HG03135 (cell line): Measurements from ENCODE around the gene CUBN.
A peak's percentile ranks its signal among the peaks of the same experiment; 100 is the strongest.

Experiments
- ATAC-seq: cut with Tn5 transposase; IDR thresholded peaks from one replicate; pipeline ENCODE4 v1.9.1; 2021; ENCODE audit warnings: mild to moderate bottlenecking, moderate library complexity; ENCODE audit not compliant: unreplicated experiment

Gene CUBN

DNA sequence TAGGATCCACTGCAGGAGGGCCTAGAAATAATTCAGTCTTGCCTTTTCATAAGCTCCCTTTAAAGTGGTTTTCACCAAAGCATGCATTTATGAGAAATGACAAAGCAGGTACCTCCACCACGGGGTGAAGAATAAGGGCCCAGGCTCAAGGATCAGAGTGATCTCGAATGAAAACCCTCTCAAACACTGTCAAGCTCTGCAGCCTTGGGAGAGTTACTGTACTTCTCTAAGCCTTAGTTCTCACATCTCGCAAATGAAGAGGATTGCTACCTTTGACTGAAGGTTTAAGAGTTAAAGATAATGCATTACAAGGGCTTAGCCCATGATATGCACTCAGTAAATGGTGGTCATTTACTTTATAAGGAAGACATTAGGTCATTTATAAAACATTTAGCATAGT, 81.7 kb downstream of the CUBN start:
- ATAC-seq, result no peak

DNA sequence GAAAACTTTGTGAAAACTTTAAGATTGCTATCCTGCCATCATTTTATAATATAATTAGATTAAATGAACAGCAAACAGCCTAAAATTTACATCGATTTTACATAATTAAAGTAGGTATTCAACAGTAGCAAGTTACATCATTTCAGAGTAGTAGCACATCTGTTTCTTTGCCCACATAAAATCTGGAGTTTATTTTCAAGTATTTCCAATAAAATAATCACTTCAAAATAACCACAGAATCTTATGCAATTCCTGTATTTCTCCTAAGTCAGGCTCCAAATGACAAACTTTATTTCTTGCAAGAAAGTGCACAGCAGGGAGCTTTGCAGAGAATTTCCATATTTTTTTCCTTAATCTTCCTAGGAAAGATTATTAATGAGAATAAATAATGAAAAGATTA, 82.6 kb downstream of the CUBN start:
- no peak for ATAC-seq

- ATAC-seq, result no peak
Observed at GRCh38 chr10:17043586-17043985, 86.0 kb downstream of the CUBN start.

GRCh38 chr10:17041626-17042520, 87.7 kb downstream of the CUBN start:
- ATAC-seq, result no peak

DNA sequence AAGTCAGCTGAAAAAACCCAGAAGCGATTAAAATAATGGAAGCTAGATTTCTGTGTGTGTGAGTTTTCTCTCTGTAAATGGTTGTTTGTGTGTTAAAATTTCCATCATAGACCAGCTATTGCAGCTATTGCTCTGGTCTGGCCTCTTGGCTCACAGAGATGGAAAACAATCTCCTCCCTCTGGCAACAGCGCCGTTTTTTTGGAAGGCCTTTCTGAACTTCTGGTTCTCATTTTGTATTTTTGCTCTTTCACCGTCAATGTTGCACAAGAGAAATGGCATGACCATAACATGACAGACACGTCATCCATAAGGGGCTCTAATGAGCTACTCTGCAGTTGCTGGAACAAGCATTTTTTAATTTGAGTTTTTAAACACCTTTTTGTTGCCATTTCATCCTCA, 91.0 kb downstream of the CUBN start:
- no peak for ATAC-seq

DNA sequence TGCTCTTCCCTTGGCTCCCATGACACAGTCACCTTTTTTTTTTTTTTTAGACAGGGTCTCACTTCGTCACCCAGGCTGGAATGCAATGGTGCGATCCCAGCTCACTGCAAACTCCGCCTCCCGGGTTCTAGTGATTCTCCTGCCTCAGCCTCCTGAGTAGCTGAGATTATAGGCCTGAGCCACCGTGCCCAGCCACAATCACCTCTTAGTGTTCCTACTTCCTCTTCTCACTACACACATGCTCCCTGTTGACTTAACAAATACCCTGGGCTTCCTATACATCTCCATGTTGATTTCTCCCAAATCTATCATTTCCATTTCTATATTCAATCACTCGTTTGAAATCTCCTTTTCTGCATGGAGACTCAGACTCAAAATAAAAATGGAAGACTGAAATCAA, 91.7 kb downstream of the CUBN start:
- no peak for ATAC-seq

- ATAC-seq, result no peak
Observed at GRCh38 chr10:17035446-17035845, 94.2 kb downstream of the CUBN start.

DNA sequence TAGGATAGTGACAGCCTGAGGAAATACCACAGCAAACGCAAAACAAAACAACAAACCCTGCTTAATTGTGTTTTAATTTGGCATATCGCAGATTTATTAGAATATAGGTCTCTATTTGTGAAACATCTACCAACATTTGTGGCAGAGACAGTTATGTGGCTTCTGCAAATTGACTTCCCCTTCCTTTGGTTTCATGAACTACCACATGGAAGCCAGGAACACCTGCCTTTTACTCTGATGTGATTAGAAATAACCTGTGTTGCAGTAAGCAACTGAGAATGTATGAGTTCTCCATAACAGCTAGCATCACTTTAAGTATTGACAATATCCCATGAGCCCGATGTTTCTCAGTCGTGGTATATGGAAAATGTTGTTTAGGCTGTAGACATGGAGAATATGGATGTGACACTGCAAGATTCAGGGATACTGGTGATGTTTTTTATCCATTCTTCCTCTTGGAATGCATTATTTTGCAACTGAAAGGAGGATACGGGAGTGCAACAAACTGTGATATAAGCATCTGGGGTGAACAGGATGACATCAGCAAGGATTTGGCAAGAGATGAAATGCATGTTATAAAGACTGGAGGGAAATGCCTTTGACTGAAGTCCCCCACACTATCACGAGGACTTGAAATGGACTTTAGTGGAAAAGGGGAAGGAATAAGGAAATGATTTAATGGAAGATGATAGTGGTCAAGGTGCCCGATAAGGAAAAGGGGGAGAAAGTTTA, 95.9 kb downstream of the CUBN start:
- no peak for ATAC-seq

DNA sequence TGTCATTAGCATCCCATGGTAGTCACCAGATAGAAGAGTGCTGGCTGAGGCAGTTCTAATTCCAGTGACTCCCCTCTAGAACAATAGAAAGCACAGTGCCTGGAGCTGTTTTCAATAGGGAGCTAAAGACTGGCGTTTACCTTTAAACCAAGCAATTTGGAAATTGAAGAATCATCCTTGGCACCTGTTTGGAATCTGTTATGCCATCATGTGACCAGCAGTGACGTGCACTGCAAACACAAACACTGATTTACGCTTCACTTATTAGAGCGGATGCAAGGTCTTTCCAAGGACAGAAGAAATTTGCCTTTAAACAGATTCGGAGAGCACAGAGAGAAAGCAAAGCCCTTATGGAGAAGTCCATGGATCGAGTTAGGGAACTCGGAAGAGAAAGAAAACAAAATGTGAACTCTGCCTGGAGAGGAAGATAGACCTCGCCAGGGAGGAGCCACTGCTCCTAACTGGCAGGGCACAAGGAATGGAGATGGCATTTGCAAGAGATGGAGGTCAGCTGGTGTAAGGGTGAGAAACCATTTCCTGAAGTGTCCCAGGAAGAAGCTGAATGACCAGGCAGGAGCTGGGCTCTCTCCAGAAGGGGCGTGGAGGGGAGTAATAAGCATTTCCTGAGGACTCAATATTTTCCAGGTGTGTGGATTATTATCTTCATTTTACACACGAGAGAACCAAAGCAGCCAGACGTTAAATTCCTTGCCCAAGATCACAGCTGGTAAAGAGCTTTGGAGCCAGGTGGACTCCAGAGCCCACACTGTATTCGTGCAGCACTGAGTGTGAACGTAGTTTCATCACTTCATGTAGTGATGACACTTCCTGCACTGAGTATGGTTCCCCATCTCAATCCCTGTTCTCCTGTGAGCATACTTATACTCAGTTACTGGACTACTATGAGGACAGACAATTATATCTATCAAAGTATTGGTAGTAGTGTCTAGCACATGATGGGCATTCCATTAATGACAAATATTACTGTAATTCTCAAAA, 97.7 kb downstream of the CUBN start:
- no peak for ATAC-seq

- no peak for ATAC-seq
Observed at GRCh38 chr10:17029581-17030271, 99.9 kb downstream of the CUBN start.

- ATAC-seq, result no peak
Observed at GRCh38 chr10:17029239-17029580, 100.4 kb downstream of the CUBN start.

- ATAC-seq, result no peak
Observed at GRCh38 chr10:17028798-17029197, 100.8 kb downstream of the CUBN start.

GRCh38 chr10:17026686-17027485, 102.7 kb downstream of the CUBN start:
- ATAC-seq, result peak; percentile 51

DNA sequence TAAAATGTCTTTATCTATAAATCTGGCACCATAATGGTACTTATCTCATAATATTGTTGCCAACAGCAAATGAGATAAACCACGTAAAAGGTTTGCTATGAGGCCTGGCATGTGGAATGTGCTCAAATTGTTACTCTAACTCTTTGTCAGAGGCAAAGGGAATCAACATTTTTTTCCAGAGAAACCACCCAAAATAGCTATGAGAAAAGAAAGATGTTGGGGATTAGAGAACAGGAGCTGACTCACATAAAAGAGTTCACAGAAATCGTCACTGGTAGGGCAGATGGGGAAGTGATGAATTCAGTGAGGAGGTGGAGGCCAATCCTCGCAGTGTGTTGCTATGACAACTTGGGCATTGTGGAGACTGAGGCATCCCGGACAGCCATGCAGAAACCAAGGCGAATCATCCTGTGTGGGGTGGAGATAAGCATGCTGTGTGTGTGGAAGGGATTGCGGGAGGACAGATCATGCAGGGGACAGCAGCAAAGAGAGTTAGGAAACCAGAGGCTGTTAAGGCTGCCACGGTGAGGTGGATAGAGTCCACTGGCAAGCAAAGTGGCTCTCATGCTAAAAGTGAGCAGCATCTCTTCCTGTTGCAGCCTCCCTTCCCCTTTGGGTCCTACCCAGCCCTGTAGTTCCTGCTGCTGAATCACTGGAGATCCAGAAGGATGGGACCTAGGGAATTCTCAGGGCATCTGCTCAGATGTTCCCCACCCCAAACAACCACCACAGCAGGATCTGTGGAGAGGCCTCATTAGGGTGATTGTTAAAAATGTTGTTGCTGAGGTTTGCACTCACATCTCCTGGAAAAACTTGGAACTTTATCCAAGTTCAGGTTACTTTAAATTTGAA, 103.9 kb downstream of the CUBN start:
- no peak for ATAC-seq

DNA sequence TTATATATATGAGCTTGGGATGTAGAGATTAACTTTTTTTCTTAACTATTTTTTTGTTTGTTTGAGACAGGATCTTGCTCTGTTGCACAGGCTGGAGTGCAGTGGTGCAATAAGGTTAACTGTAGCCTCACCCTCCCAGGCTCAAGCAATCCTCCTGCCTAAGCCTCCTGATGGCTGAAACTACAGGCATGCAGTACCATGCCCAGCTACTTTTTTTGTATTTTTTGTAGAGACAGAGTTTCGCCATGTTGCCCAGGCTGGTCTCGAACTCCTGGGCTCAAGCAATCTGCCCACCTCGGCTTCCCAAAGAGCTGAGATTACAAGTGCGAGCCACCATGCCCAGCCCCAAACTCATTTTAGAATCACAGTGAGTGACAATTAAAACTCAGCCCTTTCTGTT, 105.2 kb downstream of the CUBN start:
- ATAC-seq, result no peak

DNA sequence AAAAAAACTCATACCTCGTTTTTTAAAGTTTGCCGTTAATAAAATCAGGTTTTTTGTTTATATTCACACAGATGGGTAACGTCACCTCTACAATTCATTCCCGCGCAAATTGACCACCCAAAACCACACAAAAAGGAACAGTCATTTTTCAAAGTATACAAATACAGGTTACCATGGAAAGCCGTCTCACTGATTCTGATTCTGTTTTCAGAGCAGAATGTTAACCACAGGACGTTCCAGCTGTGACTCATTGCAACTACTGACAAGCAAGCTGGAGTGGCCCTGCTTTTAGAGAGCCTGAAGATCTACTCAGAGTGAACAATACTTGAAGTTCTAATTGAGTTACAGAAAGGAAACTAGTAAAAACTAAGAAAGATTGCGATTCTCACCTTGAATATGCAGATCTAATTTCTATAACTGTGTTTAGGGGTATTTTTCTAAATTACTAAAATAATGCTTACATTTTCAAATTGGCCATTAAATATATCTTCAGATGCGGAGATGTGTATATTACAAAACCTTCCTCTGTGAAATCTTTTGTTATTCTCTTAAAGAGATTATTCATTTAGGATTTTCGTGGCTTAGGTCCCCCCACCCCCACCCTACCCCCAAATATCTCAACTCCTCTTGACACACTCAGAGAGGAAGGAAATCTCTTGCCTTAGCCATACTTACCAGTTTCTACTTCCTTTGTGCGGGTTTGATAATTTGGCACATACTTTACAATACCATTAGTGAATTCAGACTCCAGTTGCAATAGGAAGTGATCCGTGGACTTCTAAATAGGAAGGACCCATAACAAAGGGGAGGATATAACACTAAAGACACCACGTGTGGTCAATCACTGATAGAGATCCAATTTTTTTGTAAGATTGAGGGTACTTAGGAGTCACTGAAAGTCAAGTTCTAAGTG, 106.0 kb downstream of the CUBN start:
- ATAC-seq, result peak; percentile 93

GRCh38 chr10:17022896-17023295, 106.7 kb downstream of the CUBN start:
- ATAC-seq, result no peak

DNA sequence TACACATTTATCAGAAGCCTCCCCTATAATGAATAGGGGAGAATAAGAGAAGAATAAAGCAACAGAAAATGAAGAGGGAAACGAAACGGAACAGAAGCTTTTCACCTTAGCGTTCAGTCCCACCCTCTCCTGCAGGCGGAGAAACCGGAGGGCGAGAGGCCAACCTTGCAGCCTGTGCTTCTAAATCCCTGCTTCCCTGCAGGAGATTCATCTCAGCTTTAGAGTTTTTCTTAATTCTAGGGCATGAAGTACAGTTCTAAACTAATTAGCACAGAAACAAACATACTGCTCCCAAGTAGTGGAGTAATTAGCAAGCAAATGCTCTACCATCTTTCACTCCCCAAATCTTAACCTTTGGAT, 107.2 kb downstream of the CUBN start:
- ATAC-seq, result no peak
